AG04450 (cell line): ENCODE measurements around the gene MYCBP. TPM values are rescaled to one million over a fixed set of nuclear protein-coding genes. Genes with fewer than 3 reads are reported as not detected.
A peak's percentile ranks its signal among the peaks of the same experiment; 100 is the strongest.

Source experiments
- CTCF ChIA-PET: fragments of 300-600, 350-600 bp; formaldehyde crosslinking; extraction: SDS; loops from one replicate; lab custom pipeline; 2022; ENCODE audit warnings: antibody characterized with exemption, inconsistent platforms; lab: Charles Lee
- POLR2A ChIA-PET: fragments of 350-600 bp; formaldehyde crosslinking; extraction: SDS; loops from one replicate; lab custom pipeline; 2021; ENCODE audit warnings: antibody characterized with exemption, inconsistent platforms; lab: Yijun Ruan, JAX
- DNase-seq: peaks from one replicate; pipeline ENCODE4 v3.0.0-alpha.2; 2011; ENCODE audit warnings: low read depth, low spot score
- H3K27ac ChIP-seq: one replicate; pipeline ENCODE4 v1.5.1; 2012; ENCODE audit warnings: low read depth, low read length, control low read depth
- H3K27me3 ChIP-seq: one replicate; pipeline ENCODE4 v1.6.0; 2012; ENCODE audit warnings: low read length; ENCODE audit not compliant: control insufficient read depth, insufficient read depth
- H3K4me3 ChIP-seq: 2 replicates; pipeline ENCODE4 v1.5.1; 2011; ENCODE audit warnings: mild to moderate bottlenecking, low read depth, low read length, control low read depth
- H3K9me3 ChIP-seq: 2 replicates; pipeline ENCODE4 v1.5.1; 2012; ENCODE audit warnings: low read length; ENCODE audit not compliant: control insufficient read depth, insufficient read depth
- CTCF ChIP-seq: IDR thresholded peaks from 2 replicates; pipeline ENCODE4 v1.5.1; 2011; ENCODE audit warnings: low read depth, low read length, control low read depth, inconsistent platforms
- polyA plus RNA-seq: library from polyadenylated mRNA; depleted of rRNA; stranded (reverse); fragments of >200 nt; gene quantifications from 2 replicates; pipeline ENCODE4 v1.2.3, GENCODE V29; 2011

MYCBP gene
- polyA plus RNA-seq, 1 experiment: 17.3 TPM

DNA sequence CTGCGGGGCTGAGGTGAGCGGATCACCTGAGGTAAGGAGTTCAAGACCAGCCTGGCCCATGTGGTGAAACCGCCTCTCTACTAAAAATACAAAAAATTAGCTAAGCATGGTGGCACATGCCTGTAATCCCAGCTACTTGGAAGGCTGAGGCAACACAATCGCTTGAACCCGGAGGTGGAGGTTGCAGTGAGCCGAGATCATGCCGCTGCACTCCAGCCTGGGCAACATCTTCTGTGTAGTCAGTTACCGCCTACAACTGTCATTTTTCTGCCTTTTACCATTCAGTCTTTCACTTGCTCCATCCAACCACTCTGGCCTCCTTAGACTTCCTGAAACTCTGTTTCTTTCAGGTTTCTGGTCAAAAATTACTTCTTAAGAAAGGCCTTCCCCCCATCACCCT is 2.2 kb downstream of the MYCBP start:
- no peak for DNase-seq
- POLR2A ChIA-PET: interaction anchor here (0.7 kb wide), 1 partner anchor 191 kb away, joined by 3 read pairs; no protein-coding TSS in a partner anchor
- Histone ChIP-seq H3K4me3 (no peak overlapping the region), H3K27ac (no peak overlapping the region), H3K27me3 (no peaks in the 10 kb centered on the region), H3K9me3 (peaks cover 4% of the 10 kb centered on the region; the same call in 1 of the 2 replicates)
- TF ChIP-seq CTCF: no peak
- CTCF ChIA-PET: no interaction called here

DNA sequence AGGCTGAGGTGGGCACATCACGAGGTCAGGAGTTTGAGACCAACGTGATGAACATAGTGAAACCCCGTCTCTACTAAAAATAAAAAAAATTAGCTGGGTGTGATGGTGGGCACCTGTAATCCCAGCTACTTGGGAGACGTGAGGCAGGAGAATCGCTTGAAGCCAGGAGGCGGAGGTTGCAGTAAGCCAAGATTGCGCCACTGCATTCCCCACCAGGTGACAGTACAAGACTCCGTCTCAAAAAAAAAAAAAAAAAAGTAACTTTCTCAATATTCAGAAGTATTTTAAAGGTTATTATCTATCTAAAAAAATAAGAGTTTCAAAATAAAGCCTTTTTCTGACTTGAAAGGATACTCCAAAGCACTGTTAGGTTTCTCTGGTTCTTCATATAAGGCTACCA is 5.9 kb downstream of the MYCBP start:
- DNase-seq: no peak
- H3K27me3 ChIP-seq: no peaks in the 10 kb centered on the region
- ChIA-PET CTCF (no interaction called here), POLR2A (no interaction called here)
- no peak for TF ChIP-seq CTCF
- H3K4me3 ChIP-seq: no peak overlapping the region
- H3K9me3 ChIP-seq: no peaks in the 10 kb centered on the region
- no peak overlapping the region for H3K27ac ChIP-seq

GRCh38 chr1:38865112-38865715 is 7.9 kb downstream of the MYCBP start:
- no peak overlapping the region for H3K4me3 ChIP-seq
- TF ChIP-seq CTCF: no peak
- DNase-seq: no peak
- no peaks in the 10 kb centered on the region for H3K9me3 ChIP-seq
- CTCF ChIA-PET: no interaction called here
- H3K27ac ChIP-seq: no peak overlapping the region
- POLR2A ChIA-PET: no interaction called here
- no peaks in the 10 kb centered on the region for H3K27me3 ChIP-seq

DNA sequence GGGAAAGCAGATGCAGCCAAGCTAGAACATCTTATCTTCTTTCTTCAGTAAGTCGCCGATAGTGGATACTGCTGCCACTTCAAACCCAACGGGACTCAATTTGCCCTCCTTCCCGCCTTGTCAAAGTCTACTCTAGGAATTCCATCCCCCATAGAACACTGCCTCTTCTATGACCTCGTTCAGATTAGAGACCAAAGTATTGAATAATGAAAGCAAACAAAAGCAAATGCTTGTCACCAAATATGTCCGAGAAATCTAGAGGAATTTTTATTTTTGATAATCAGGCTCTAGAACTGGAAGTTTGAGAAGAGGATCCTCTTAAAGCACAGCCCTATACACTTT is 12.7 kb downstream of the MYCBP start:
- Histone ChIP-seq H3K27me3 (no peaks in the 10 kb centered on the region), H3K4me3 (peak overlapping the region; percentile 100), H3K9me3 (no peaks in the 10 kb centered on the region; the same call in 1 of the 2 replicates), H3K27ac (no peak overlapping the region)
- CTCF ChIA-PET: interaction anchor here (2.4 kb wide), 1 partner anchor 232 kb away, joined by 11 read pairs; no protein-coding TSS in a partner anchor
- DNase-seq: no peak
- POLR2A ChIA-PET: no interaction called here
- no peak for TF ChIP-seq CTCF
